Neural cell (in vitro differentiated cells): ENCODE results near the gene WARS2.

Experiments used
- EP300 ChIP-seq: fragments of 450-650 bp; conservative IDR thresholded peaks from 2 replicates; pipeline ENCODE4 v1.6.1; 2014; ENCODE audit warnings: antibody characterized with exemption, mild to moderate bottlenecking, moderate library complexity; ENCODE audit not compliant: poor library complexity, severe bottlenecking
- EZH2 ChIP-seq: fragments of 200-600, 300-800 bp; shearing (Covaris generic), sonication (generic); IDR thresholded peaks from 2 replicates; pipeline ENCODE4 v1.6.1; 2014; ENCODE audit warnings: antibody characterized with exemption, low read length, borderline replicate concordance, mild to moderate bottlenecking; ENCODE audit not compliant: insufficient read depth, poor library complexity, severe bottlenecking
- MXI1 ChIP-seq: fragments of 450-650 bp; conservative IDR thresholded peaks from 2 replicates; pipeline ENCODE4 v1.6.1; 2014; ENCODE audit warnings: antibody characterized with exemption, mild to moderate bottlenecking; ENCODE audit not compliant: poor library complexity, severe bottlenecking
- POLR2AphosphoS5 ChIP-seq: IDR thresholded peaks from 2 replicates; pipeline ENCODE4 v1.6.1; 2012
- RAD21 ChIP-seq: fragments of 450-650 bp; conservative IDR thresholded peaks from 2 replicates; pipeline ENCODE4 v1.6.1; 2014; ENCODE audit warnings: antibody characterized with exemption, mild to moderate bottlenecking, moderate library complexity
- SMC3 ChIP-seq: fragments of 450-650 bp; conservative IDR thresholded peaks from 2 replicates; pipeline ENCODE4 v1.6.1; 2014; ENCODE audit warnings: antibody characterized with exemption, mild to moderate bottlenecking, moderate library complexity; ENCODE audit not compliant: poor library complexity
- TAF1 ChIP-seq: IDR thresholded peaks from 2 replicates; pipeline ENCODE4 v1.6.1; 2012; ENCODE audit warnings: low read depth
- TF ChIP-seq, protein P1 (sequence below): fragments of 450-650 bp; IDR thresholded peaks from 2 replicates; pipeline ENCODE4 v1.5.1; 2014; ENCODE audit warnings: antibody characterized with exemption, mild to moderate bottlenecking, moderate library complexity; ENCODE audit not compliant: poor library complexity, severe bottlenecking
- TF ChIP-seq, protein P2 (sequence below): IDR thresholded peaks from 2 replicates; pipeline ENCODE4 v1.6.1; 2012; ENCODE audit warnings: borderline replicate concordance

DNA sequence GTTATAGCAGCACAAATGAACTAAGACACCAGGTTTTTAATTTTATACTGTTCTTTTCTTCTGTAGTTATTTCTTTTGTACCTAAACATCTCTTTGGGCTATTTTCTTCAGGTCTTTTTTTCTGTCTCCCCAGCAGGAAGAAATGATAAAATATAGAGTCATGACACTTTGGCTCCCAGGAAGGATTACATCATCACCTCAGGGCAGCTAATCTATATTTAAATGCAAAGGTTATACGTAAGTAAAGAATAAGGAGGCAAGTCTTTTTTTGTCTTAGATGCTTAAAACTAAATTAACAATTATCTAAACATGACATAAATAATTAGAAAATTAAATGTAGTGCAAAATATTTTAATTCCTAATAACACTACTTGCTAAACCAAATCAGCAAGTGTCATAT lies 57.0 kb downstream of the WARS2 start:
- TF ChIP-seq TAF1, result no peak
- TF ChIP-seq, protein P1, sequence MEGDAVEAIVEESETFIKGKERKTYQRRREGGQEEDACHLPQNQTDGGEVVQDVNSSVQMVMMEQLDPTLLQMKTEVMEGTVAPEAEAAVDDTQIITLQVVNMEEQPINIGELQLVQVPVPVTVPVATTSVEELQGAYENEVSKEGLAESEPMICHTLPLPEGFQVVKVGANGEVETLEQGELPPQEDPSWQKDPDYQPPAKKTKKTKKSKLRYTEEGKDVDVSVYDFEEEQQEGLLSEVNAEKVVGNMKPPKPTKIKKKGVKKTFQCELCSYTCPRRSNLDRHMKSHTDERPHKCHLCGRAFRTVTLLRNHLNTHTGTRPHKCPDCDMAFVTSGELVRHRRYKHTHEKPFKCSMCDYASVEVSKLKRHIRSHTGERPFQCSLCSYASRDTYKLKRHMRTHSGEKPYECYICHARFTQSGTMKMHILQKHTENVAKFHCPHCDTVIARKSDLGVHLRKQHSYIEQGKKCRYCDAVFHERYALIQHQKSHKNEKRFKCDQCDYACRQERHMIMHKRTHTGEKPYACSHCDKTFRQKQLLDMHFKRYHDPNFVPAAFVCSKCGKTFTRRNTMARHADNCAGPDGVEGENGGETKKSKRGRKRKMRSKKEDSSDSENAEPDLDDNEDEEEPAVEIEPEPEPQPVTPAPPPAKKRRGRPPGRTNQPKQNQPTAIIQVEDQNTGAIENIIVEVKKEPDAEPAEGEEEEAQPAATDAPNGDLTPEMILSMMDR, result no peak
- no peak for TF ChIP-seq EZH2
- TF ChIP-seq POLR2AphosphoS5, result no peak
- no peak for TF ChIP-seq EP300
- no peak for TF ChIP-seq RAD21
- TF ChIP-seq, protein P2, sequence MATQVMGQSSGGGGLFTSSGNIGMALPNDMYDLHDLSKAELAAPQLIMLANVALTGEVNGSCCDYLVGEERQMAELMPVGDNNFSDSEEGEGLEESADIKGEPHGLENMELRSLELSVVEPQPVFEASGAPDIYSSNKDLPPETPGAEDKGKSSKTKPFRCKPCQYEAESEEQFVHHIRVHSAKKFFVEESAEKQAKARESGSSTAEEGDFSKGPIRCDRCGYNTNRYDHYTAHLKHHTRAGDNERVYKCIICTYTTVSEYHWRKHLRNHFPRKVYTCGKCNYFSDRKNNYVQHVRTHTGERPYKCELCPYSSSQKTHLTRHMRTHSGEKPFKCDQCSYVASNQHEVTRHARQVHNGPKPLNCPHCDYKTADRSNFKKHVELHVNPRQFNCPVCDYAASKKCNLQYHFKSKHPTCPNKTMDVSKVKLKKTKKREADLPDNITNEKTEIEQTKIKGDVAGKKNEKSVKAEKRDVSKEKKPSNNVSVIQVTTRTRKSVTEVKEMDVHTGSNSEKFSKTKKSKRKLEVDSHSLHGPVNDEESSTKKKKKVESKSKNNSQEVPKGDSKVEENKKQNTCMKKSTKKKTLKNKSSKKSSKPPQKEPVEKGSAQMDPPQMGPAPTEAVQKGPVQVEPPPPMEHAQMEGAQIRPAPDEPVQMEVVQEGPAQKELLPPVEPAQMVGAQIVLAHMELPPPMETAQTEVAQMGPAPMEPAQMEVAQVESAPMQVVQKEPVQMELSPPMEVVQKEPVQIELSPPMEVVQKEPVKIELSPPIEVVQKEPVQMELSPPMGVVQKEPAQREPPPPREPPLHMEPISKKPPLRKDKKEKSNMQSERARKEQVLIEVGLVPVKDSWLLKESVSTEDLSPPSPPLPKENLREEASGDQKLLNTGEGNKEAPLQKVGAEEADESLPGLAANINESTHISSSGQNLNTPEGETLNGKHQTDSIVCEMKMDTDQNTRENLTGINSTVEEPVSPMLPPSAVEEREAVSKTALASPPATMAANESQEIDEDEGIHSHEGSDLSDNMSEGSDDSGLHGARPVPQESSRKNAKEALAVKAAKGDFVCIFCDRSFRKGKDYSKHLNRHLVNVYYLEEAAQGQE, result no peak
- no peak for TF ChIP-seq SMC3
- no peak for TF ChIP-seq MXI1
